ENCODE results near the gene INTS14.

DNA sequence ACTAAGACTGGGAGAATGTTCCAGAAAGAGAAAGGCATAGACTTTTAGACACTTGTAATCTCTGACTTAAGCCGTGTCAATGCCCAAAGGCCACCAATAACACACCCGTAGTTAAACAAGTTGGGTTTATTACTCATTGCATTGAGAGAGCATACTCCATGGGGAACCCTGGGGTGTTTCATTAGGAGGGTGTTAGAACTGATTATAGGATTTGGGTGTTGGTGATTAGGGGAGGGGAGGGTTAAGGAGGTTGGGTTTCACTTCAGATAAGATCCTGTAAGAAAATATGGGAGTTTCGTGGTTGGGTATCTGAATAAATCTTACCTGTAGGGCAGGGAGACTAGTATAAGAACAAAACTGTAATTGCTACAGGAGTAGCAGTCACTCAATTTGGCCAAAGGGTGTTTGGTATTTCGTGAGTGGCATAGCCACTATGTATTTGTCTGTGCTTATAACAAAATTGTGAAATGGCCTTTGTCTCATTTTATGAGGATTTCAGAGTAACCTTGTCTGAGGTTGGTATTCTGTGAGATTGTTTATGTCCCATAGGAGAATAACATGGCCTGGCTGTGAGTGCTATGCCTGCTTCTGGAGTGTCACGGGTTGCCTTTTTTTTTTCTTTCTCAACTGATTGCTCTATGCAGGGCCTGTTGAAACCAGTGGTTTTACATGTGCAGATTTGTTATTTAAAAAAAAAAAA, 77.7 kb downstream of the INTS14 start:
- TF ChIP-seq POLR2AphosphoS5 (IDR thresholded peaks at IDR 0.05), result no peak
- TF ChIP-seq, protein P1, sequence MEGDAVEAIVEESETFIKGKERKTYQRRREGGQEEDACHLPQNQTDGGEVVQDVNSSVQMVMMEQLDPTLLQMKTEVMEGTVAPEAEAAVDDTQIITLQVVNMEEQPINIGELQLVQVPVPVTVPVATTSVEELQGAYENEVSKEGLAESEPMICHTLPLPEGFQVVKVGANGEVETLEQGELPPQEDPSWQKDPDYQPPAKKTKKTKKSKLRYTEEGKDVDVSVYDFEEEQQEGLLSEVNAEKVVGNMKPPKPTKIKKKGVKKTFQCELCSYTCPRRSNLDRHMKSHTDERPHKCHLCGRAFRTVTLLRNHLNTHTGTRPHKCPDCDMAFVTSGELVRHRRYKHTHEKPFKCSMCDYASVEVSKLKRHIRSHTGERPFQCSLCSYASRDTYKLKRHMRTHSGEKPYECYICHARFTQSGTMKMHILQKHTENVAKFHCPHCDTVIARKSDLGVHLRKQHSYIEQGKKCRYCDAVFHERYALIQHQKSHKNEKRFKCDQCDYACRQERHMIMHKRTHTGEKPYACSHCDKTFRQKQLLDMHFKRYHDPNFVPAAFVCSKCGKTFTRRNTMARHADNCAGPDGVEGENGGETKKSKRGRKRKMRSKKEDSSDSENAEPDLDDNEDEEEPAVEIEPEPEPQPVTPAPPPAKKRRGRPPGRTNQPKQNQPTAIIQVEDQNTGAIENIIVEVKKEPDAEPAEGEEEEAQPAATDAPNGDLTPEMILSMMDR (IDR thresholded peaks at IDR 0.05 in 8 of 11, conservative IDR thresholded peaks at IDR 0.05 in 3 of 11), result no peak
- TF ChIP-seq POLR2A (IDR thresholded peaks at IDR 0.05), result no peak

All from spleen (tissue), 7 donors.